Measurements from ENCODE around the gene TANC1. TPM values are rescaled to one million over a fixed set of nuclear protein-coding genes. Genes with fewer than 3 reads are reported as not detected.

Gene TANC1
- polyA plus RNA-seq, 1 donor (not counting 4 experiments of a cell fraction or from before 2014, with no cell fraction given) = 33.5 TPM

GRCh38 chr2:159281002-159281401 is 312.6 kb downstream of the TANC1 start:
- no peak overlapping the region for H3K4me3 ChIP-seq (ENCODE audit: control insufficient read depth in 2 of 3, extremely low read depth in 1 of 3, insufficient read depth in 2 of 3, low read depth in 1 of 3, low read length in 3 of 3)
- H3K27ac ChIP-seq (ENCODE audit: control insufficient read depth, insufficient read depth, low read length) = no peak overlapping the region
- no peaks in the 10 kb centered on the region for H4K20me1 ChIP-seq (ENCODE audit: control insufficient read depth, extremely low read depth, insufficient read depth, low read length)
- H3K9me1 ChIP-seq (ENCODE audit: control insufficient read depth, extremely low read depth, insufficient read depth, low read length) = no peaks in the 10 kb centered on the region
- peaks cover 3% of the 10 kb centered on the region for H3K4me1 ChIP-seq (ENCODE audit: control insufficient read depth, extremely low read depth, insufficient read depth, low read length)
- no peak for DNase-seq (ENCODE audit: low read depth, low spot score)
- H3K79me2 ChIP-seq (ENCODE audit: control insufficient read depth, insufficient read depth, low read length) = no peaks in the 10 kb centered on the region
- H3K4me2 ChIP-seq (ENCODE audit: control insufficient read depth, extremely low read depth, insufficient read depth, low read depth, low read length) = no peak overlapping the region
- H2AFZ ChIP-seq (ENCODE audit: control insufficient read depth, low read length) = no peak overlapping the region
- H3K27me3 ChIP-seq (ENCODE audit: control insufficient read depth, extremely low read depth, insufficient read depth, low read length) = no peaks in the 10 kb centered on the region
- H3K36me3 ChIP-seq (ENCODE audit: control insufficient read depth in 2 of 2, extremely low read depth in 1 of 2, insufficient read depth in 2 of 2, low read length in 2 of 2) = peaks cover 0 to 2% of the 10 kb centered on the region in 2 experiments
- dilution Hi-C loops (cut with MboI; ENCODE audit: extremely low pct_ligation_motif_present, low sequenced_read_pairs) = no loop called here
- no peak overlapping the region for H3K9ac ChIP-seq (ENCODE audit: control insufficient read depth, extremely low read depth, insufficient read depth, low read length)
- no peaks in the 10 kb centered on the region for H3K9me3 ChIP-seq (ENCODE audit: control insufficient read depth, low read depth, low read length)
- TF ChIP-seq, protein P1, sequence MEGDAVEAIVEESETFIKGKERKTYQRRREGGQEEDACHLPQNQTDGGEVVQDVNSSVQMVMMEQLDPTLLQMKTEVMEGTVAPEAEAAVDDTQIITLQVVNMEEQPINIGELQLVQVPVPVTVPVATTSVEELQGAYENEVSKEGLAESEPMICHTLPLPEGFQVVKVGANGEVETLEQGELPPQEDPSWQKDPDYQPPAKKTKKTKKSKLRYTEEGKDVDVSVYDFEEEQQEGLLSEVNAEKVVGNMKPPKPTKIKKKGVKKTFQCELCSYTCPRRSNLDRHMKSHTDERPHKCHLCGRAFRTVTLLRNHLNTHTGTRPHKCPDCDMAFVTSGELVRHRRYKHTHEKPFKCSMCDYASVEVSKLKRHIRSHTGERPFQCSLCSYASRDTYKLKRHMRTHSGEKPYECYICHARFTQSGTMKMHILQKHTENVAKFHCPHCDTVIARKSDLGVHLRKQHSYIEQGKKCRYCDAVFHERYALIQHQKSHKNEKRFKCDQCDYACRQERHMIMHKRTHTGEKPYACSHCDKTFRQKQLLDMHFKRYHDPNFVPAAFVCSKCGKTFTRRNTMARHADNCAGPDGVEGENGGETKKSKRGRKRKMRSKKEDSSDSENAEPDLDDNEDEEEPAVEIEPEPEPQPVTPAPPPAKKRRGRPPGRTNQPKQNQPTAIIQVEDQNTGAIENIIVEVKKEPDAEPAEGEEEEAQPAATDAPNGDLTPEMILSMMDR (optimal IDR thresholded peaks at IDR 0.05 in 1 of 3, IDR thresholded peaks at IDR 0.05 in 1 of 3, conservative IDR thresholded peaks at IDR 0.05 in 1 of 3; ENCODE audit: extremely low read depth in 1 of 3, insufficient read depth in 2 of 3, low read length in 3 of 3) = no peak
- TF ChIP-seq EZH2 (IDR thresholded peaks at IDR 0.05; ENCODE audit: low read length) = no peak
- no peak for FAIRE-seq

Small RNAs within 50 kb of the gene (small RNA-seq; reads per million reads assigned to genes)
- 0 to 1.0 (median 1.0) reads per million in 3 experiments for gene MIR6888 (ENCODE audit: insufficient read length in 3 of 3, low read depth in 3 of 3, low replicate concordance in 1 of 3)
- 0 reads per million in 3 experiments for gene RNU2-21P (ENCODE audit: insufficient read length in 3 of 3, low read depth in 3 of 3, low replicate concordance in 1 of 3)
- gene RNU6-580P (ENCODE audit: insufficient read length in 3 of 3, low read depth in 3 of 3, low replicate concordance in 1 of 3) = 0 reads per million in 3 experiments

Other genes with a start within 250 kb of the TANC1 start
- gene DAPL1, start 173.3 kb upstream of the TANC1 start, polyA plus RNA-seq = 1.1 to 5.9 TPM (median 4.8 TPM) in 3 replicates